GM23248 (cell line): ENCODE data around the gene NHS. TPM values are rescaled to one million over a fixed set of nuclear protein-coding genes. Genes with fewer than 3 reads are reported as not detected.

ENCODE experiments used
- DNase-seq: peaks from one replicate; pipeline ENCODE4 v3.0.0-alpha.2; 2015
- H2AFZ ChIP-seq: fragments of 200-600 bp; sonication (generic); 2 replicates; pipeline ENCODE4 v1.6.1; 2016; ENCODE audit warnings: antibody characterized with exemption
- H3F3A ChIP-seq: fragments of 200-600 bp; sonication (generic); 2 replicates; pipeline ENCODE4 v1.6.1; 2016; ENCODE audit warnings: mild to moderate bottlenecking, antibody characterized with exemption, mixed run types; ENCODE audit not compliant: insufficient read depth
- H3K27ac ChIP-seq: fragments of 200-600 bp; sonication (generic); 2 replicates; pipeline ENCODE4 v1.5.1; 2016; ENCODE audit warnings: mild to moderate bottlenecking
- H3K27me3 ChIP-seq: fragments of 200-600 bp; sonication (generic); replicated peaks from 2 replicates; pipeline ENCODE4 v1.6.1; 2016; ENCODE audit warnings: mild to moderate bottlenecking; ENCODE audit not compliant: insufficient read depth
- H3K36me3 ChIP-seq: fragments of 200-600 bp; sonication (generic); 2 replicates; pipeline ENCODE4 v1.6.1; 2016; ENCODE audit warnings: low read depth, mild to moderate bottlenecking
- H3K4me1 ChIP-seq: fragments of 200-600 bp; sonication (generic); 2 replicates; pipeline ENCODE4 v1.6.1; 2016; ENCODE audit warnings: mild to moderate bottlenecking; ENCODE audit not compliant: insufficient read depth
- H3K4me2 ChIP-seq: fragments of 200-600 bp; sonication (generic); one replicate; pipeline ENCODE4 v1.6.1; 2016; ENCODE audit warnings: mild to moderate bottlenecking; ENCODE audit not compliant: unreplicated experiment
- H3K4me3 ChIP-seq: fragments of 200-600 bp; sonication (generic); 2 replicates; pipeline ENCODE4 v1.5.1; 2016; ENCODE audit warnings: mild to moderate bottlenecking
- H3K79me2 ChIP-seq: fragments of 200-600 bp; sonication (generic); 2 replicates; pipeline ENCODE4 v1.6.1; 2016; ENCODE audit warnings: mild to moderate bottlenecking; ENCODE audit not compliant: insufficient read depth
- H3K9ac ChIP-seq: fragments of 200-600 bp; sonication (generic); 2 replicates; pipeline ENCODE4 v1.6.1; 2016; ENCODE audit warnings: mild to moderate bottlenecking
- H3K9me2 ChIP-seq: fragments of 200-600 bp; sonication (generic); 2 replicates; pipeline ENCODE4 v1.6.1; 2016; ENCODE audit warnings: mixed run types, mild to moderate bottlenecking, moderate library complexity; ENCODE audit not compliant: insufficient read depth
- H3K9me3 ChIP-seq: fragments of 200-600 bp; sonication (generic); one replicate; pipeline ENCODE4 v1.6.1; 2017; ENCODE audit warnings: low read depth
- H4K20me1 ChIP-seq: fragments of 200-600 bp; sonication (generic); 2 replicates; pipeline ENCODE4 v1.6.0; 2016; ENCODE audit not compliant: insufficient read depth
- EZH2 ChIP-seq: fragments of 200-600 bp; sonication (generic); IDR thresholded peaks from 2 replicates; pipeline ENCODE4 v1.6.1; 2018; ENCODE audit warnings: antibody characterized with exemption, mild to moderate bottlenecking; ENCODE audit not compliant: insufficient read depth, poor library complexity, severe bottlenecking
- EZH2phosphoT487 ChIP-seq: fragments of 200-600 bp; sonication (generic); IDR thresholded peaks from 2 replicates; pipeline ENCODE4 v1.6.1; 2018; ENCODE audit warnings: antibody characterized with exemption, moderate library complexity, mild to moderate bottlenecking, low read depth; ENCODE audit not compliant: insufficient read depth
- WGBS, 2 experiments: methylation state at CpG; one replicate each; pipeline ENCODE4 v1.1.6; 2015 to 2017; ENCODE audit warnings: low lambda C conversion rate in 2 of 2, low coverage in 1 of 2; ENCODE audit errors: missing lambda C conversion rate in 2 of 2; 5-methylcytosine and 5-hydroxymethylcytosine counted together
- in situ Hi-C: fragments of 300-500 bp; cut with MboI; formaldehyde crosslinking; loops from 2 replicates; pipeline ENCODE4 v1.15.0; 2020
- polyA plus RNA-seq: library from polyadenylated mRNA; unstranded; fragments of >200 nt; fragmentation: Nextera tagmentation; extraction: Ambion mirVana; gene quantifications from 2 replicates; pipeline ENCODE4 v1.2.1, GENCODE V29; 2016
- total RNA-seq: library from RNA; depleted of rRNA; stranded (reverse); fragments of >200 nt; shearing (Covaris generic); gene quantifications from 2 replicates; pipeline ENCODE4 v1.2.3, GENCODE V29; 2014

Gene NHS
- total and polyA plus RNA-seq, 2 experiments from 2014 or later: 1.0 to 5.6 TPM

DNA sequence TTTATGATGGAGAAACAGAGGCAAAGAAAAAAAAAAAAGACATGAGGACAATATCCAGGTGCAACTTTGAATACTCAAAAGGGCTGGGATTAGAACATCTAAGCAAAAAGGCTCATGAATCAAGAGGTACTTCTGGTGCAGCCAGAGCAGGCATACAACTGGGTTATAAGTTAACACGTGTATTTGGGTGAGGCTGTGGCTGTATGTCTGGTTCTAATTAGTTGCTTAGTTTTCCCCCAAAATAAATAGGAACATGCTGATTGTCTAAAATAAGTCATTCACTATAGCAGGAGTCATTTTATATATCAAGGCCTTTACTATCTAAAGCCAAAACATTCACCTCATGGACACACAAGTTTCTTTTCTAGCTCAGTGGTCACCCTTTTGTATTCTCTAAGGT lies 20.2 kb downstream of the NHS start:
- TF ChIP-seq EZH2phosphoT487 (no peak), EZH2 (no peak)

GRCh38 chrX:17397074-17397473 lies 22.1 kb downstream of the NHS start:
- no peaks in the 10 kb centered on the region for H3F3A ChIP-seq
- peaks cover 45% of the 10 kb centered on the region for H3K79me2 ChIP-seq
- H3K9me3 ChIP-seq: no peaks in the 10 kb centered on the region
- no peaks in the 10 kb centered on the region for H3K9me2 ChIP-seq
- H4K20me1 ChIP-seq: no peaks in the 10 kb centered on the region
- H3K27ac ChIP-seq: peak overlapping the region; percentile 30; the same call in 1 of the 2 replicates
- WGBS, 2 experiments: 69 to 83% methylated on average over 2 of the region's 2 CpGs
- 0 out of 2 replicates have a peak overlapping the region, but pooled peaks have one; percentile 14 for H3K9ac ChIP-seq
- H3K4me1 ChIP-seq: peaks cover 18% of the 10 kb centered on the region
- no peaks in the 10 kb centered on the region for H3K36me3 ChIP-seq
- H3K27me3 ChIP-seq: no peaks in the 10 kb centered on the region
- peak overlapping the region; percentile 27 for H3K4me2 ChIP-seq
- in situ Hi-C loops: no loop called here
- DNase-seq: peak; percentile 42
- no peak overlapping the region for H2AFZ ChIP-seq
- H3K4me3 ChIP-seq: no peak overlapping the region
- no peak for TF ChIP-seq EZH2
- TF ChIP-seq EZH2phosphoT487: no peak

More for the DNA sequence above, 20.2 kb downstream of the NHS start:
- H3K36me3 ChIP-seq: no peaks in the 10 kb centered on the region
- peaks cover 23% of the 10 kb centered on the region for H3K4me1 ChIP-seq
- H4K20me1 ChIP-seq: no peaks in the 10 kb centered on the region
- 0 to 5% methylated on average over 1 of the region's 1 CpG for WGBS, 2 experiments
- no peak overlapping the region for H2AFZ ChIP-seq
- H3K27me3 ChIP-seq: no peaks in the 10 kb centered on the region
- no peak overlapping the region for H3K27ac ChIP-seq
- H3K4me3 ChIP-seq: no peak overlapping the region
- H3K9me3 ChIP-seq: no peaks in the 10 kb centered on the region
- peaks cover 57% of the 10 kb centered on the region for H3K79me2 ChIP-seq
- no peaks in the 10 kb centered on the region for H3K9me2 ChIP-seq
- DNase-seq: peak; percentile 27
- no peaks in the 10 kb centered on the region for H3F3A ChIP-seq
- in situ Hi-C loops: no loop called here
- H3K9ac ChIP-seq: no peak overlapping the region
- H3K4me2 ChIP-seq: no peak overlapping the region

DNA sequence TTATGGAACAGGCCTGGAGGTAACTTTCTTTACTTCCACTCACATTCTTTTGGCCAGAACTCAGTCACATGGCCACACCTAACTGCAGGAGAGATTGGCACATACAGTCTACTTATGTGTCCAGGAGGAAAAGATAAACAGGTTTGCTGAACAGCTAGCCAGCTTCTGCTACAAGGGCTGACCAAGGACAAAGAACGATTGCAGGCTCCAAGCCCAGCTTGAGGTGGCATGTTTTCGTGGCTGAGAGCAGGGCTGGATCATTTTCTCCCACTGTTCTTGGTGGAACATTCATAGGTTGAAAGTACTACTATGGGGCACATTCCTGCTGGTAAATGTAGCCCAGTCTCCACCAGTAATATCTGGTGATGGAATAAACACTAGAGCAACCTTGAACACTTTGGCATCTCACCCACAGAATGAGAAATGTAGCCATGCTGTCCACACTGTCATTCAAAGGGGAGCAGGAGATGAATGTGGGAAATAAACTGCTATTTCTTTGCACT lies 28.2 kb downstream of the NHS start:
- no peak overlapping the region for H3K4me3 ChIP-seq

GRCh38 chrX:17403972-17404371 lies 29.0 kb downstream of the NHS start:
- no peaks in the 10 kb centered on the region for H3K9me2 ChIP-seq
- H3K9me3 ChIP-seq: no peaks in the 10 kb centered on the region
- H3K4me1 ChIP-seq: peaks cover 12% of the 10 kb centered on the region
- no peaks in the 10 kb centered on the region for H3K27me3 ChIP-seq
- WGBS, 2 experiments: 95 to 100% methylated on average over 2 to 3 of the region's 3 CpGs
- TF ChIP-seq EZH2: no peak
- no peak overlapping the region for H3K4me3 ChIP-seq
- no peak overlapping the region for H3K9ac ChIP-seq
- in situ Hi-C loops: no loop called here
- H4K20me1 ChIP-seq: no peaks in the 10 kb centered on the region
- H3K4me2 ChIP-seq: no peak overlapping the region
- H3K36me3 ChIP-seq: no peaks in the 10 kb centered on the region
- no peak overlapping the region for H2AFZ ChIP-seq
- no peak for DNase-seq
- no peaks in the 10 kb centered on the region for H3F3A ChIP-seq
- H3K27ac ChIP-seq: no peak overlapping the region
- H3K79me2 ChIP-seq: no peaks in the 10 kb centered on the region; the same call in 1 of the 2 replicates

More for the DNA sequence above, 28.2 kb downstream of the NHS start:
- no peak overlapping the region for H3K9ac ChIP-seq
- no peaks in the 10 kb centered on the region for H3K9me3 ChIP-seq
- no peaks in the 10 kb centered on the region for H3K27me3 ChIP-seq
- peaks cover 5% of the 10 kb centered on the region; the same call in 1 of the 2 replicates for H3K79me2 ChIP-seq
- no peaks in the 10 kb centered on the region for H3K9me2 ChIP-seq
- H3F3A ChIP-seq: no peaks in the 10 kb centered on the region
- TF ChIP-seq EZH2 (no peak), EZH2phosphoT487 (no peak)
- no peak overlapping the region for H3K27ac ChIP-seq
- H3K36me3 ChIP-seq: no peaks in the 10 kb centered on the region
- 100% methylated on average over 2 of the region's 2 CpGs; no CpG with 5 or more reads in 1 of the 2 experiments for WGBS, 2 experiments
- DNase-seq: no peak
- H3K4me1 ChIP-seq: peaks cover 12% of the 10 kb centered on the region
- H4K20me1 ChIP-seq: no peaks in the 10 kb centered on the region
- H3K4me2 ChIP-seq: no peak overlapping the region
- in situ Hi-C loops: no loop called here
- no peak overlapping the region for H2AFZ ChIP-seq
